Measurements from ENCODE around the gene UBA3. TPM values are rescaled to one million over a fixed set of nuclear protein-coding genes. Genes with fewer than 3 reads are reported as not detected.

The UBA3 gene
- total RNA-seq, 1 experiment from 2014 or later: 64.2 TPM

DNA sequence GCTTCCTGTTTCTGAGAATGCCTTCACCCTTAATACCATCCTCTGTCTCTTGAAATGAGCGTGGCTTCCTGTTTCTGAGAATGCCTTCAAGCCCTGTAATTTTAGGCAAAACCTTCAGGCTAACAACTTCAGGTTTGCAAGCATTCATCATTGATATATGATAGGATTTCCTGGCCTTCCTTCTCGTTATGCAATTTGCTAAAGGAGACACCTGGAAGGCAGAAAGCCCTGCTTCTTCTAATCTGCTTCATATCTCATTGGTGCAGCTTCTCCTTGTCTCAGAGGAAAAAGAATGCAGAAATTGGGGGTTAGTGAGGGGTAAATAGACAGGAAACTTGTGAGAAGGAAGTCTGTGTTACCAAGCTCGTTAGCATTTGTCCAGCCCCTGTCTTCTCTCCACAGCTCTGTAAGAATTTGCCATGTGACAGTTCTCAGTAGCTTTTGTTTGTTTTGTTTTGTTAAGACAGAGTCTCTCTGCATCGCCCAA, 11.9 kb upstream of the UBA3 start:
- Mint-ChIP-seq H3K4me3 (ENCODE audit: low read depth, unreplicated experiment) (no peak overlapping the region), H3K27me3 (ENCODE audit: unreplicated experiment) (no peaks in the 10 kb centered on the region), H3K27ac (ENCODE audit: unreplicated experiment) (no peak overlapping the region), H3K9me3 (ENCODE audit: low read depth, unreplicated experiment) (no peaks in the 10 kb centered on the region), H3K4me1 (ENCODE audit: low read depth, unreplicated experiment) (peaks cover 39% of the 10 kb centered on the region), H3K36me3 (ENCODE audit: insufficient read depth, unreplicated experiment) (peaks cover 29% of the 10 kb centered on the region)
- no peak for DNase-seq
- CTCF ChIA-PET: interaction anchor here (0.8 kb wide), 1 partner anchor 15 kb away, joined by 3 read pairs; no protein-coding TSS in a partner anchor
- BruUV-seq (replicated peaks): no TSS peak
- intact Hi-C loops (cut with micrococcal nuclease; ENCODE audit: unreplicated experiment): no loop called here
- TF ChIP-seq, protein P1, sequence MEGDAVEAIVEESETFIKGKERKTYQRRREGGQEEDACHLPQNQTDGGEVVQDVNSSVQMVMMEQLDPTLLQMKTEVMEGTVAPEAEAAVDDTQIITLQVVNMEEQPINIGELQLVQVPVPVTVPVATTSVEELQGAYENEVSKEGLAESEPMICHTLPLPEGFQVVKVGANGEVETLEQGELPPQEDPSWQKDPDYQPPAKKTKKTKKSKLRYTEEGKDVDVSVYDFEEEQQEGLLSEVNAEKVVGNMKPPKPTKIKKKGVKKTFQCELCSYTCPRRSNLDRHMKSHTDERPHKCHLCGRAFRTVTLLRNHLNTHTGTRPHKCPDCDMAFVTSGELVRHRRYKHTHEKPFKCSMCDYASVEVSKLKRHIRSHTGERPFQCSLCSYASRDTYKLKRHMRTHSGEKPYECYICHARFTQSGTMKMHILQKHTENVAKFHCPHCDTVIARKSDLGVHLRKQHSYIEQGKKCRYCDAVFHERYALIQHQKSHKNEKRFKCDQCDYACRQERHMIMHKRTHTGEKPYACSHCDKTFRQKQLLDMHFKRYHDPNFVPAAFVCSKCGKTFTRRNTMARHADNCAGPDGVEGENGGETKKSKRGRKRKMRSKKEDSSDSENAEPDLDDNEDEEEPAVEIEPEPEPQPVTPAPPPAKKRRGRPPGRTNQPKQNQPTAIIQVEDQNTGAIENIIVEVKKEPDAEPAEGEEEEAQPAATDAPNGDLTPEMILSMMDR (IDR thresholded peaks at IDR 0.05; ENCODE audit: unreplicated experiment): no peak

DNA sequence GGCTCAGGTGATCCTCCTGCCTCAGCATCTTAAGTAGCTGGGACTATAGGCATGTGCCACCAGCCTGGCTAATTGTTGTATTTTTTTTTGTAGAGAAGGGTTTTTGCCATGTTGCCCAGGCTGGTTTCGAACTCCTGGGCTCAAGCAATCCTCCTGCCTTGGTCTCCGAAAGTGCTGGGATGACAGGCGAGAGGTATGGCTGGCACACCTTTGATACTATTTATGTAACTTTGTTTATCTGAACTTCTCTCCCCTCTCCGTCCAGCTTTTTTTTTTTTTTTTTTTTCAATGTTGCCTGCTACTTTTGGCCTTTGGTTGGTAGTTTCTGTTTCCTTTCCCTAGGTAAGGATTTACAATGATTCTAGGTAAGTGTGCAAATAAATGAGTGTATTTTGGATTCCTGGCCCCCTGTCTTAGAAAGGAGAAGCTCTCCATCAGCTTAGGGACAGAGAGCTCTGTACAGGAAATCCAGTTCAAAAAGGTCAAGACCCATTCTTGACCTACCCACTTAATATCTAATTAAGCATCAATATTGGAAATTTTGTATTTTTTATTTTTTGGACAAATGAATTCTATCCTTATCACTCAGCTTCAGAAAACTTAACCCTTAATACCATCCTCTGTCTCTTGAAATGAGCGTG, 11.3 kb upstream of the UBA3 start:
- no peaks in the 10 kb centered on the region for H3K27me3 Mint-ChIP-seq (ENCODE audit: unreplicated experiment)
- CTCF ChIA-PET: interaction anchor here (0.6 to 0.8 kb wide), 3 partner anchors 15 to 1536 kb away, joined by 3 to 5 read pairs (median 3); no protein-coding TSS in a partner anchor
- peaks cover 39% of the 10 kb centered on the region for H3K4me1 Mint-ChIP-seq (ENCODE audit: low read depth, unreplicated experiment)

DNA sequence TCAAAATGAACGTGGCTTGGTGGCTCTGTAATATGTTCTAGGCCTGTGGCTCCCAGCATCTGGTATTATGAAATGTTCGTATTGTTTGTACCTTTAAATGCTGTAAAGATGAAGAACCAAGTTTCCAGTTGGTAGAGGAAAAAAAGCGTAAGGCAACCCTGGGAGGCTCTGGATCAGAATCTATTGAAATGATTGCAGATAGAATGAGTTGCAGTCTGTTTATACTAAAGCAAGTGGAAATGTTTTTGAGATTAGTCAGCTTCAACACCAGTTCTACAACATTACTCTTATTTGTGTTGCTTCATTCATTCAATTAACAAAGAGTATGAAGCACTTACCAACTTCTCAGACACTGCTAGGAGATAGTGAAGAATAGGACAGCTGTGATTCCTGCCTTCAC, 9.9 kb upstream of the UBA3 start:
- no peaks in the 10 kb centered on the region for H3K9me3 Mint-ChIP-seq (ENCODE audit: low read depth, unreplicated experiment)
- TF ChIP-seq, protein P1 (IDR thresholded peaks at IDR 0.05; ENCODE audit: unreplicated experiment): no peak

More for the DNA sequence above, 11.3 kb upstream of the UBA3 start:
- TF ChIP-seq, protein P1 (IDR thresholded peaks at IDR 0.05; ENCODE audit: unreplicated experiment): no peak
- no peak overlapping the region for H3K4me3 Mint-ChIP-seq (ENCODE audit: low read depth, unreplicated experiment)
- peaks cover 29% of the 10 kb centered on the region for H3K36me3 Mint-ChIP-seq (ENCODE audit: insufficient read depth, unreplicated experiment)
- H3K27ac Mint-ChIP-seq (ENCODE audit: unreplicated experiment): no peak overlapping the region
- DNase-seq: no peak
- H3K9me3 Mint-ChIP-seq (ENCODE audit: low read depth, unreplicated experiment): no peaks in the 10 kb centered on the region
- no TSS peak for BruUV-seq (replicated peaks)
- intact Hi-C loops (cut with micrococcal nuclease; ENCODE audit: unreplicated experiment): no loop called here

DNA sequence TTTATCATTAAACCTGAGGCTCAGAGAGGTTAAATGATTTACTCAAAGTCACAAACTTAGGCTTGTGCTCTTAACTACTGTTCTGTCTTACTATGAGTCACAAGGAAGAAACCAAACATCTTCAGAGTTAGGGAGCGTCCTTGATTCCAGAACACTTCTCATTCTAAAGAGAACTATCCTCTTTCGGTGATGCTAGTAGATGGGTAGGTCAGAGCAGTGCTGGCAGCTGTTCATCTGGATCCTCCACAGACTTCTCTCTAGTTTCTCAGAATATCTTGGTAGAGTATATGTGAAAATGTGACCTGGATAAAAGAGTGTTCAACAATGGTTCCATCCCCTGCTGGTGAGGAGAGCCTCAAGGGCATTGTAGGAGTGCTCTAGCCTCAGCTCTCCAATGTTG, 7.9 kb upstream of the UBA3 start:
- BruUV-seq (replicated peaks): no TSS peak
- H3K36me3 Mint-ChIP-seq (ENCODE audit: insufficient read depth, unreplicated experiment): peaks cover 39% of the 10 kb centered on the region
- intact Hi-C loops (cut with micrococcal nuclease; ENCODE audit: unreplicated experiment): no loop called here
- TF ChIP-seq, protein P1 (IDR thresholded peaks at IDR 0.05; ENCODE audit: unreplicated experiment): no peak
- CTCF ChIA-PET: interaction anchor here (0.5 kb wide), 1 partner anchor 8 kb away, joined by 8 read pairs; no protein-coding TSS in a partner anchor
- H3K27ac Mint-ChIP-seq (ENCODE audit: unreplicated experiment): peak overlapping the region; percentile 56
- H3K9me3 Mint-ChIP-seq (ENCODE audit: low read depth, unreplicated experiment): no peaks in the 10 kb centered on the region
- DNase-seq: no peak
- H3K27me3 Mint-ChIP-seq (ENCODE audit: unreplicated experiment): no peaks in the 10 kb centered on the region
- peak overlapping the region; percentile 29 for H3K4me3 Mint-ChIP-seq (ENCODE audit: low read depth, unreplicated experiment)
- H3K4me1 Mint-ChIP-seq (ENCODE audit: low read depth, unreplicated experiment): peaks cover 57% of the 10 kb centered on the region

More for the DNA sequence above, 9.9 kb upstream of the UBA3 start:
- Mint-ChIP-seq H3K36me3 (ENCODE audit: insufficient read depth, unreplicated experiment) (peaks cover 38% of the 10 kb centered on the region), H3K27ac (ENCODE audit: unreplicated experiment) (no peak overlapping the region), H3K27me3 (ENCODE audit: unreplicated experiment) (no peaks in the 10 kb centered on the region), H3K4me3 (ENCODE audit: low read depth, unreplicated experiment) (peak overlapping the region; percentile 12), H3K4me1 (ENCODE audit: low read depth, unreplicated experiment) (peaks cover 46% of the 10 kb centered on the region)
- peak; percentile 13 for DNase-seq
- CTCF ChIA-PET: interaction anchor here (0.7 to 1.0 kb wide), 2 partner anchors 8 to 38 kb away, joined by 3 read pairs; partner anchors contain the start of gene TMF1
- BruUV-seq (replicated peaks): no TSS peak
- intact Hi-C loops (cut with micrococcal nuclease; ENCODE audit: unreplicated experiment): no loop called here

Data from Calu3 (cell line).